ENCODE measurements around the gene SLC5A6. TPM values are rescaled to one million over a fixed set of nuclear protein-coding genes. Genes with fewer than 3 reads are reported as not detected.
"Not testable (repeated sequence)": the region's sequence is repeated elsewhere in the genome, so short reads cannot be mapped to it uniquely, and the experiment has no call there.

SLC5A6 gene
- total RNA-seq, 2 donors from 2014 or later = 20.6 to 30.5 TPM

DNA sequence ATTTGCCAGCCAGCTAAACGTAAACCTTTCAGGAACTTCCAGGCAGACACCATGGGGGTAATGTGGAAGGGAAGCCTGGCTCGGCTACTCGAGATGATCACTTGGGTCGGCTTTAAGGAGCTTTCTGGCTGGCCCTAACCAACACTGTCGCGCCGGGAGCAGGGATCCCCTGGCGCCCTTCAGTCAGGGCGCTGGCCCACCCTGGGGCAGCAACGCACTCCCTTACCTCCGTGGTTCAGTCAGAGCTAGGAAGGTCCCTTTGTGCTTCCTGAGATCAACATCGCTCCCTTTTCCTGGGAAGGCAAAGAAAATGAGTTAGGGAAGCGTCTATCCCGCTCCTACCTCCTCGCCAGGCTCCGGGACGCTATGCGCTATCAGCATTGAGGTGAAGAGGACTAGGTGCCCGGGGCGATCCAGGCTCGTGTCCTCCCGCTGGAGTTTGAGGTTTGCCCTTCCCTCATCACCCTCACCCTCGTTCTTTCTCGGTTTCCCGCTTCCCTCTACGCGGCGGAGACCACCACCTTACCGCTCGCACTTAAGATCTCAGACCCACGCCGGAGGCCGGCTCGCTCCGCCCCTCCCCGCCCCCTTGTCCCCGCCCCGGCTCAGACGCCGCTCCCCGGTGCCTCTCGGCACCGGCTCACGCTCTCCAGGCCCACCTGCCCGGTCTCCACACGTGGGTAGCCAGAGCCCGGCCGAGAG, 676 bp downstream of the SLC5A6 start:
- DNase-seq (no peak), ATAC-seq (peak; percentile 15)
- intact Hi-C loops (cut with DNase I, micrococcal nuclease) = no loop called here

DNA sequence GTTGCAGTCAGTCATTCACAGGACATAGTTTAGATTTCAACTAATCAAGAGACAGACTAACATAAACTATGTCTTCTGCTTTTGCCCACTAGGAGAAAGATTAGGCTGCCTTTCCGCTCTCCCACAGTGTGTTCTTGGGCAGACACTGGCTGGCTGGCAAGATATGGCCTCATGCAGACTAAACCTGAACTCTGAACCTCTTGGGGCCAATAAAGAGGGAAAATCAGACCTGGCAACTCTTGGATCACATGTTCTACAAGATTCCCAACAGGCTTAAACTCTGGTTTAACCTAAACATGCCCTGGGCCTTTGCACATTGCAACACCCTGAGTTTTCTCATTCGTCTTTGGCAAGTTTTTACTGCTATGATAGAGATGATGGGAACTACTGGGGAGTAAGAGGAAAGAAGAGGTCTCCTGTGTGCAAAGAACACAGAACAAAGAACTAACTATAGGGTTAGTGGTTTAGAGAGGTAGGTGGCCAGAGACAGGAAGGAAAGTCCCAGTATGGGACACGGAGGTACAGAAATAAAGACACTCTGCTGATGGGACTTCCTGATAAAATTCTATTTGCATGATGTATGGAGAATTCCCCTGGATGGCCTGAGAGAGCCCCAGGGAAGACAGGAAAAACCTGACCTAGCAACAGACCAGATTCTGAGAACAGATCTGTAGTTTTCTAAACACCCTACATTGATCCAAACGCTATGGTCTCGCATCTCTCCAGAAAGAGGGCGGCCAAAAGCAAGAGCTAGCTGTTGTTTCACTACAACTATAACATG, 2.3 kb downstream of the SLC5A6 start:
- intact Hi-C loops (cut with DNase I, micrococcal nuclease) = no loop called here
- DNase-seq (no peak), ATAC-seq (peak; percentile 44)

DNA sequence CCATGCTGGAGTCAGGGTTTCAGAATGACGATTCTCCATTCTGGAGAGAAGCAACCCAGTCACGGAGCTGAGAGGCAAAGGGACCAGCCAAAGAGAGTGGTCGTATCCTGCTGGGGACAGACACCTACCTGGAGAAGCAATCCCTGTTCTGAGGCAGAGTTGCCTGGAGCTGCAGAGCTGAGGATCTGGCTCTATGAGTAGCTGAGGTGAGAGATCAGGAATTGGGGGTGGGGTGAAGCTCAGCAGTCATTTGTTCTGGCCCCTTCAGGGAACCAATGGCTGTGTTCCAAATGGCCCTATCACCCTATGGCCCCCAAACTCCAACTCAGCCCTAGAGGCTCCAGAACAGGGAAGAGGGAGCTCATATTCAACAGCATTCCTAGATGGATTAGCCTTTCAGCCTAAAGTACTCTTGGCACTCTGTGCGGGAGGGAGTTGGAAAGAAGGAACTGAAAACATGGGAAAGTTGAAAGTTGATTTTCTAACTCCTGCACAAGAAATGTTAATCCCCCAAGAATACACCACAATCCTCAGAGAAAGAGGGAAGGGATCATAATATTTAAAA, 3.5 kb downstream of the SLC5A6 start:
- ATAC-seq = no peak
- DNase-seq = no peak
- intact Hi-C loops (cut with DNase I, micrococcal nuclease) = no loop called here

DNA sequence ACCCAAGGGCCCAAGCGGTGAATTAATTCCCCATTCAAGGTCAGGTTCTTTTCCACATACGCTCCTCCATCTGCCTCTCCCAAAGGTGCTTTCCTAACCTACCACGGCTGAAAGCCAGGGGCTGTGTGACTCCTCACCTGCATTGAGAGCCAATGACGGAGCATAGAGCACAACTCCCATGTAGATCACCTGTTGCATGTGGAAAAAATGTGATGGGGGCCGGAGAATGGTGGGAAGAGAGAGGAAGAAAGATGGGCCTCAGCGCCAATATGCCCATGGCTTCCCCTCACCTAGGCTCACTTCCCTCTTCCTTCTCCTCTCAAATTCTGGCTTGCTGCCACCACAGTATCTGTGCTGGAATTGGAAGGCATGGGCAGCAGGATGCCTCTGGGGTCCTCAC, 5.7 kb downstream of the SLC5A6 start:
- no peak for DNase-seq
- intact Hi-C loops (cut with DNase I, micrococcal nuclease) = no loop called here
- no peak for ATAC-seq

DNA sequence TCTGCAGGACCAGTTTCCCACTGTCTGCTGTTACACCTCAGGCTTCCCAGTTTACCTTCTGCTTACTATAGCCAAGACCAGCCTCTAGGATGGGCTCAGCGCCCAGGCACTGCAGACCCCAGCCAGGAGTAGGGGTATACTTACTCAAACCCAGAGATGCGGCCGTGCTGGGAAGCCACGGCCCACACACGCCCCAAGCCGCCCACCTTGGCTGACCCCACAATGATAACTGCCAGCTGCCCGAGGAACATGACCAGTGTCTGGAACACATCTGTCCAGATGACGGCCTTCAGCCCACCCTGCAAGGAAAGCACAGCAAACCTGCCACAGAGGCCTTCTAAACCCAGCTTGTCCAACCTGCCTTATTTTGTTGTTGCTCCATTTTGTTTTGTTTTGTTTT, 6.9 kb downstream of the SLC5A6 start:
- intact Hi-C loops (cut with DNase I, micrococcal nuclease) = no loop called here
- ATAC-seq = no peak
- no peak for DNase-seq

DNA sequence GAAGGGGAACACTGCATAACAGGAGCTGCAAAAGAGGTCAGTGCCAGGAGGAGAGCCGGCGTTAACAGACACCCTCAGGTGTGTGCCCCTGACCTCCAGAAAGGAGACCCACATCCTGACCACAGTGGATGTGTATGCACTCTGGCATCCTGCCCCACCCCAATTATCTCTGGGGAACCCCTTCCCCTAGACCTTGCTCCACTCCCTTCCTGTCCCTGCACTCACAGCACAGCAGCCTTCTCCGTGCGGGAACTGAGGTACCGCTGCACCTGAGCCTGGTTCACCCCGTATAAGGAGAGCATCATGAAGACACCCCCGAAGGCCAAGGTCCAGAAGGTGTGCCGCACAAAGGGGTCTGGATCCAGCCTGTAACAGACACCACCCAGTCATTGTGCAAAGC, 7.5 kb downstream of the SLC5A6 start:
- intact Hi-C loops (cut with DNase I, micrococcal nuclease) = no loop called here

DNA sequence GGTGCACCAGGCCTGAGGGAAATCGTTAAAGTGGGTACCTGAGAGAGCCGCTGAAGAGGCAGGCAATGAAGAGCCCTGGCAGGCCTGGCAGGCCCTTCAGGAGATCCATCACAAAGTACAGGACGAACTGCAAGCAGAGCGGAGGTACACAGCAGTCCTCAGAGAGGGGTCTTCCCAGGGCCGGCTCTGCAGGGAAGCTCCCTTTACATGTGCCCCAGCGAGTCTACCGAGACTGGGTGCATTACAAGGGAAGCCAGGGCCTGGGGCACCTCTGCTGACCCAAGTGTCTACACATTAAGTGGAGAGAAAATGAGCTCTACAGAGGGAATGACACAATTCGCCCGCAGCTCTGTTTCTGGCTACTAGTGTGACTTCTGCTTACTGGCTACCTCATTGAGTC, 8.3 kb downstream of the SLC5A6 start:
- no peak for ATAC-seq
- intact Hi-C loops (cut with DNase I, micrococcal nuclease) = no loop called here
- DNase-seq = no peak

More for the DNA sequence above, 7.5 kb downstream of the SLC5A6 start:
- DNase-seq (no peak), ATAC-seq (no peak)

DNA sequence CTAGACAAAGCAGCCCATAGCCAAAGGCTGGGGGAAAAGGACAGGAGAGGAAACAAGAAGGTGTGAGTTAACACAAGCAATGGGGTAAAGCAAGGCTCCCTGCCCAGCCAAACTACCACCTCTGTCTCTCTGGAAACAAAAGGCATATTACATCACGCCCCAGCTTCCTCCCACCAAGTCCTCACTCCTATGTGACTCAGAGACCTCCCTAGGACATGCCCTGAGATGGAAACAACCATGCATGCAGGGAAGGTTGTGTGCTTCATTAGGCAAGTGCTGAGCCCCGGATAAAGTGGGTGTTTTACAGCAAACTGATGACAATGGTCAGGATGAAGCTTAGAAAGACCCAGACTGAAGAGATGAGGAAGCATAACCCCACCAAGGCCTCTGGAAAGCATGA, 9.2 kb downstream of the SLC5A6 start:
- intact Hi-C loops (cut with DNase I, micrococcal nuclease) = no loop called here
- DNase-seq (no peak), ATAC-seq (no peak)

DNA sequence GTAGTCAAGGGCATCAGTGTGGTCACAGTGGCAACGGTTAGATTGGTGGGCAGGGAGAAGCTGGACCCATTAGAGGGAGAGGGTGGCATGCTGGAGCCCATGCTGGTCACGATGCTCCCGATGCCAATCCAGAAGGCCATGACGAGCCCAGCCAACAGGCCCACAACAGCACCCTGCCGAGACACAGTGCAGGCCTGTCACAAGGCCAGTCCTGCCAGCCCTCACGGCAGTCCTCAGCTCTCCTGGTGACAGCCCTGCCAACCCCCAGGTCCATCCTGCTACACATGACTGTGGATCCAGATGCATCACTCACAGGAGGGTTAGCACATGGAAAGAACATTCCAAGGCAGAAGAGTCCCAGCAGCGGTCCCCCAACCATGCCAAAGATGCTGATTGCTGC, 10.4 kb downstream of the SLC5A6 start:
- no peak for ATAC-seq
- intact Hi-C loops (cut with DNase I, micrococcal nuclease) = no loop called here
- no peak for DNase-seq

DNA sequence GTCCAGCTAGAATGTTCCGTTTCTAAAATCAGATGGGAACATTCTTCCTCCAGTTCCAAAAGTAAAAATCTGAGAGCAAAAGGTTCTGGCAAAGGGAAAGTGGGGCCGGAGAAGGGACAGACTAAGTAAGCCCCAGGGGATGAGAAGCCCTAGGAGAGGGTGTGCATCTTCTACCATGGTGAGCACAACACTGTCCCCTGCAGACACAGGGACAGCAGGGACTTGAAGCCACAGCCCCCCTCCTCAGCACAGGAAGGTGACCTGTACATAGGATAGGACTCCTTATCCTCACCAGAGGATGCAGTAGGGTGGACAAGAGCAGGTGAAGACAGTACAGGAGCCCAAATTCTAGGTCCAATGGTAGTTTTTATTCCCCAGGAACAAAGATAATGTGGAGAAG, 12.8 kb downstream of the SLC5A6 start:
- ATAC-seq (no peak), DNase-seq (no peak)
- intact Hi-C loops (cut with DNase I, micrococcal nuclease) = loop anchor here in 1 of 2 donors (10.0 kb wide), 1 partner anchor 104 kb away; no protein-coding TSS in a partner anchor

DNA sequence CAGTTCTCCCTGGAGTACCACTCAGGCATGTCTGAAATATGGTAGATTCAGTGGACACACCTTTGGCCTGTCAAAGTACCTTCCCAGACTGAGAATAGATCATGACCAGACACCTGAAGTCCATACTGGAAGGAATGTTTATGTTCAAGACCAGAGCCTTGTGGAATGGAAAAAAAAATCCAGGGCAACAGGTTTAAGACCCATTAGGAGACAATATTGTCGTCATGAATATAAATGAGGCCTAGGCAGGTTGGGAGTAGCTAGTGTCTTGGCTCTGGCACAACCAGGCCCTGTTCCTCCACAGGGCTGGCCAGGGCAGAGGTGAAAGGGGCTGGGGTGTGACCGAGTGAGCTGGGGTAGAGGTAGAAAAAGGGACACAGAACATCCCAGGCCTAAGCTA, 13.4 kb downstream of the SLC5A6 start:
- intact Hi-C loops (cut with DNase I, micrococcal nuclease) = loop anchor here in 1 of 2 donors (10.0 kb wide), 1 partner anchor 104 kb away; no protein-coding TSS in a partner anchor
- no peak for DNase-seq
- ATAC-seq = no peak

DNA sequence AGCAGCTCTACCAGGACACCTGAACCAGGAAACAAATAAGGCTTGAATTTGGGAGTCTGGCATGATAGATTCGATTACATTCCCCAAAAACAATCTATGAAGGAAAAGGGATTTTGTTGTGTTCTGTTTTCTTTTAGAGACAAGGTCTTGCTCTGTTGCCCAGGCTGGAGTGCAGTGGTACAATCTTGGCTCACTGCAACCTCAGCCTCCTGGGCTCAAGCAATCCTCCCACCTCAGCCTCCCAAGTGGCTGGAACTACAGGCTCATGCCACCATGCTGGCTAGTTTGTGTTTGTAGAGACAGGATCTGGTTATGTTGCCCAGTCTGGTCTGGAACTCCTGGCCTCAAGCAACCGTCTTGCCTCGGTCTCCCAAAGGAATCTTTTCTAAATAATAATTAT, 14.0 kb downstream of the SLC5A6 start:
- ATAC-seq, DNase-seq: not testable (repeated sequence)
- intact Hi-C loops (cut with DNase I, micrococcal nuclease) = loop anchor here in 1 of 2 donors (10.0 kb wide), 1 partner anchor 103 kb away; no protein-coding TSS in a partner anchor

DNA sequence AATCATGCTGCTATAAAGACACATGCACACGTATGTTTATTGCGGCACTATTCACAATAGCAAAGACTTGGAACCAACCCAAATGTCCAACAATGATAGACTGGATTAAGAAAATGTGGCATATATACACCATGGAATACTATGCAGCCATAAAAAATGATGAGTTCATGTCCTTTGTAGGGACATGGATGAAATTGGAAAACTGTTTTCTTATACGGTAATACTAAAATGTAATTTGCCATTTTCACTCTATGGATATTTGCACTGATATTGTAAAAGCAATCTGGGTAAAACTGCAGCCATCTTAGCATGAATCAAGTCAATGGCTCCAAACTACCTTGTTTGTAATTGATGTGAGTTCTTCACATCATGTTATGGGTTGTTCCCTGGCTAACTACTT, 16.3 kb downstream of the SLC5A6 start:
- intact Hi-C loops (cut with DNase I, micrococcal nuclease) = loop anchor here in 1 of 2 donors (10.0 kb wide), 1 partner anchor 101 kb away; no protein-coding TSS in a partner anchor
- not testable (repeated sequence) for ATAC-seq

DNA sequence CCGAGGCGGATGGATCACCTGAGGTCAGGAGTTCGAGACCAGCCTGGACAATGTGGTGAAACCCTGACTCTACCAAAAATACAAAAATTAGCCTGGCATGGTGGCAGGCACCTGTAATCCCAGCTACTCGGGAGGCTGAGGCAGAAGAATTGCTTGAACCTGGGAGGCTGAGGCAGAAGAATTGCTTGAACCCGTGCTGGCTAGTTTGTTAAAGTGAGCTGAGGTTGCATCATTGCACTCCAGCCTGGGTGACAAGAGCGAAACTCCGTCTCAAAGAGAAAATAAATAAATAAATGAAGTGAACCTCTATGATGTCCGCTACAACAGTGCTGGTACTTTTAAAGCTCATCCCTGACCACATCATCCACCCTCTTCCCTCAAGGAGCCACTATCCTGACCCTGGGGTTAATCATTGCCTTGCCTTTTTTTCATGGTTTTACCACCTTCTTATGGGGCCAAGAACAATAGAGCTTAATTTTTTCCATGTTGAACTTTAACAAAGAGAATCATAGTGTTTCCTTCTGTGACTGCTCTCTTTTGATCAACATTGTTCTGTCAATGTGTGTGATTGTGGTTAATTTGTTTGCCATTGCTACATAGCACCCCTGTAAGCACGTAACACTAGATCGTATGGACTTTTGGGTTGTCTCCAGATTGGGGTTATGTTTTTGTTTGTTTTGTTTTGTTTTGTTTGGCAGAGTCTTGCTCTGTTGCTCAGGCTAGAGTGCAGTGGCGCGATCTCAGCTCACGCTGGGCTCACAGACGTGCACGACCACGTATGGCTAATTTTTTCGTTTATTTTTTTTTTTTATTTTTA, 17.3 kb downstream of the SLC5A6 start:
- DNase-seq = no peak
- peak; percentile 90 for ATAC-seq

More for the DNA sequence above, 16.3 kb downstream of the SLC5A6 start:
- not testable (repeated sequence) for DNase-seq

DNA sequence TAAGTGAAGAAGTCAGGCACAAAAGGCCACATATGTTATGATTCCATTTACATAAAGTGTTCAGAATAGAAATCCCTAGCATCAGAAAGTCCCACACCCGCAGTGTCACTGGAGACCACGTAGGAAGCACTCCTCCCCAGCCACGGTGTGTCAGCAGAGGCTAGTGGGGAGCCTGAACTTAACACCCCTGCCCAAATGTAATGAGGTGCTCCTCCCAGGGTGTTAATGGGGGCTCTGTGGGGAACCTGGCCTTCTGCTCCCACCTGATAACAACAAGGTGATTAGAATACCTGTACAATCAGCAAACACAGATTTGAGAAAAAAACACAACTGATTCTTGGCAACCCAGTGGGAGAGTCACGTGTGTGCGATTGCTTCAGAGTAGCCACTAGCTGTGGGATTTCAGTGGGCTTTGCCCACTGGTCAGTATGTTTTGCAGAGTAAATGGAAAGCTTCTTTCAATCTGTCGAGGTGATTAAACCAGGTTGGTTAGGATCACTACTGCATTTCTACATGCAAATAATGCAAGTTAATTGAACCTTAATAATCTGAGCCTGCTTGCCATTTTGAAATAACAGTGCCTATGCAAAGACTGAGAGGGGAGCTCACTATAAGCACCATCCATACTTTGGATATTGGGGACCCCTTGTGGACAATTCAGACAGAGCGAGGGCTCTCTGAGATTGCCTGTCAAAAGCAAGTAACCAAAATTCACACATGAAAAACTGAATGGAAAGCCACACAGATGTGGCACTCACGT, 20.8 kb downstream of the SLC5A6 start:
- peak; percentile 58 for ATAC-seq
- DNase-seq = peak in 1 of 2 donors; percentile 41
- intact Hi-C loops (cut with DNase I, micrococcal nuclease) = loop anchor here in 1 of 2 donors (10.0 kb wide), 1 partner anchor 96 kb away; no protein-coding TSS in a partner anchor

More for the DNA sequence above, 17.3 kb downstream of the SLC5A6 start:
- intact Hi-C loops (cut with DNase I, micrococcal nuclease) = loop anchor here in 1 of 2 donors (10.0 kb wide), 1 partner anchor 100 kb away; no protein-coding TSS in a partner anchor

DNA sequence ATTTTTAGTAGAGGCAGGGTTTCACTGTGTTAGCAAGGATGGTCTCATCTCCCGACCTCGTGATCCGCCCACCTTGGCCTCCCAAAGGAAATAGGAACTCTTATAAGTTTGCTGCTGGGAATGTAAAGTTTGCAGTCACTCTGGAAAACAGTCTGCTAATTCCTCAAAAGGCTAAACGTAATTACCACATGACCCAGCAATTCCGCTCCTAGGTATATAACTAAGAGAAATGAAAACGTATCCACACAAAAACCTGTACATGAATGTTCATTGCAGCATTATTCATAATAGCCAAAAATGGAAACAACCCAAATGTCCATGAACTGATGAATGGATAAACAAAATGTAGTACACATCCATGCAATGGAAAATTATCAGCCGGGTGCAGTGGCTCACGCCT, 22.1 kb downstream of the SLC5A6 start:
- DNase-seq = no peak
- ATAC-seq = no peak
- intact Hi-C loops (cut with DNase I, micrococcal nuclease) = loop anchor here in 1 of 2 donors (10.0 kb wide), 1 partner anchor 95 kb away; no protein-coding TSS in a partner anchor

DNA sequence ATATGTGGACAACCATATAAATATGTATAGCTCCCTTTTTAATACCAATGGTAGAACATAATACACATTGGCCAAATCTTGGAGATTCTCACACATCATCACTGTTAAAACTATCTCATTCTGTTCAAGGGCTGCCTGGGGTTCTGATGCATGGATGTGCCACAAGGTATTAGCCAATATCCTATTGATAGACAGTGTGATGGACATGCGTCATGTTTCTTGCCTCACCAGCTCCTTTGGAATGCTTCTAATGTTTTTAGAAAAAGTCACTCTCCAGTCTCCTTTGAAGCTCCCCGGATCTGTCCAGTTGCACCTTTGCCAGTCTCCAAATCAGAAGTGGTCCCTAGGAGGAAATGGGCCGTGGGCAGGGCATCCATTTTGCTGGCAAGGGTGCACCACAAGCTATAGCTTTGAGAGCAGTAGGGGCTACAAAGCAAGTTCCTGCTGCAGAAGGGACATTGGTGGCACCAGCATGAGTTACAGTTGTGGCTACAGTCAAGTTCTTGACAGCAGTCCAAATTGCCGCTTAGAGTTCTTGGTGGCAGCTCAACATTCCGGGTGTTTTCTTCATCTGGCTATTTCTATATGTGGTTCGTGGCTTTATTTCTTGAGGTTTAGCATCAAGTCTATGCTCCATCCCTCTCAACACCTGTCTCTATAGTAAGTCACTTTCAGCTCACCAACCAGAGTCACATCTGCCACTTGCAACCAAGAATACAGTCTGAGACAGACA, 25.3 kb downstream of the SLC5A6 start:
- intact Hi-C loops (cut with DNase I, micrococcal nuclease) = no loop called here
- ATAC-seq = no peak

More for the DNA sequence above, 25.3 kb downstream of the SLC5A6 start:
- no peak for DNase-seq

Measured in left colon (tissue), 2 donors.